Right lobe of liver (tissue), 4 donors: ENCODE results near the gene RASGRF2.

Experiments
- CTCF ChIP-seq, 4 donors: fragments of 200-600 bp in 3 of 4; fragments of 450-650 bp in 1 of 4; IDR thresholded peaks; one replicate each; pipeline versions ENCODE4 v1.5.1 to v1.8.0; 2016 to 2022; ENCODE audit warnings: antibody characterized with exemption in 4 of 4, mild to moderate bottlenecking in 2 of 4
- POLR2A ChIP-seq: fragments of 450-650 bp; IDR thresholded peaks from one replicate; pipeline ENCODE4 v1.6.1; 2017; ENCODE audit warnings: antibody characterized with exemption, mild to moderate bottlenecking
- donor health status: DM: no; HTN: no; CAD: no.
- donor health status: DM: no; HTN: no; CAD: no.
- donor health status: DM: no; HTN: yes; CAD: no.

GRCh38 chr5:81202655-81203054 is 242.5 kb downstream of the RASGRF2 start:
- TF ChIP-seq CTCF (IDR thresholded peaks at IDR 0.05) (no peak), POLR2A (no peak)
